Prostate gland (tissue), 2 donors: ENCODE data around the gene PLEKHO1. TPM values are rescaled to one million over a fixed set of nuclear protein-coding genes. Genes with fewer than 3 reads are reported as not detected.
"Not testable (repeated sequence)": the region's sequence is repeated elsewhere in the genome, so short reads cannot be mapped to it uniquely, and the experiment has no call there.

Experiments used
- DNase-seq: peaks from one replicate; pipeline ENCODE4 v3.0.0-alpha.2; 2019; ENCODE audit warnings: low spot score
- H3K27ac ChIP-seq, 2 donors: fragments of 200-600 bp; sonication (generic); 2 replicates each; pipeline ENCODE4 v1.5.1; 2017 to 2019
- H3K27me3 ChIP-seq: fragments of 200-600 bp; sonication (generic); replicated peaks from 2 replicates; pipeline ENCODE4 v1.5.1; 2019; ENCODE audit not compliant: insufficient read depth
- H3K36me3 ChIP-seq, 2 donors: fragments of 200-600 bp; sonication (generic); 1 replicate in 1 of 2; 2 replicates in 1 of 2; pipeline versions ENCODE4 v1.5.1 to v1.8.1; 2017 to 2019
- H3K4me1 ChIP-seq: fragments of 200-600 bp; sonication (generic); replicated peaks from 2 replicates; pipeline ENCODE4 v1.5.1; 2019
- H3K4me3 ChIP-seq, 2 donors: fragments of 200-600 bp; sonication (generic); 2 replicates each; pipeline ENCODE4 v1.5.1; 2017 to 2019
- H3K9me3 ChIP-seq: fragments of 200-600 bp; sonication (generic); 2 replicates; pipeline ENCODE4 v1.5.1; 2017
- POLR2A ChIP-seq: fragments of 450-650 bp; IDR thresholded peaks from one replicate; pipeline ENCODE4 v1.6.1; 2016; ENCODE audit warnings: antibody characterized with exemption, mild to moderate bottlenecking
- POLR2AphosphoS5 ChIP-seq: sonication (generic); formaldehyde crosslinking; IDR thresholded peaks from one replicate; pipeline ENCODE4 v1.6.1; 2017; ENCODE audit warnings: antibody characterized with exemption
- WGBS: methylation state at CpG from one replicate; pipeline ENCODE4 v1.1.5; 2018; 5-methylcytosine and 5-hydroxymethylcytosine counted together
- intact Hi-C: fragments of 100-400 bp; cut with DNase I; formaldehyde crosslinking; loops from one replicate; pipeline ENCODE4 v1.14.2; 2022
- total RNA-seq, 2 donors: library from RNA; depleted of rRNA; stranded (reverse); fragments of >200 nt; gene quantifications; one replicate each; pipeline ENCODE4 v1.1.0, GENCODE V29; 2016
- TF ChIP-seq, protein P1 (sequence below), 4 experiments: fragments of 200-600 bp in 2 of 4; fragments of 450-650 bp in 2 of 4; sonication (generic) in 2 of 4; IDR thresholded peaks; 1 replicate in 3 of 4; 2 replicates in 1 of 4; pipeline ENCODE4 v1.5.1; 2016 to 2019; ENCODE audit warnings: antibody characterized with exemption in 4 of 4, mild to moderate bottlenecking in 2 of 4, moderate library complexity in 2 of 4

PLEKHO1 gene
- total RNA-seq, 2 donors from 2014 or later: 33.1 to 75.0 TPM

DNA sequence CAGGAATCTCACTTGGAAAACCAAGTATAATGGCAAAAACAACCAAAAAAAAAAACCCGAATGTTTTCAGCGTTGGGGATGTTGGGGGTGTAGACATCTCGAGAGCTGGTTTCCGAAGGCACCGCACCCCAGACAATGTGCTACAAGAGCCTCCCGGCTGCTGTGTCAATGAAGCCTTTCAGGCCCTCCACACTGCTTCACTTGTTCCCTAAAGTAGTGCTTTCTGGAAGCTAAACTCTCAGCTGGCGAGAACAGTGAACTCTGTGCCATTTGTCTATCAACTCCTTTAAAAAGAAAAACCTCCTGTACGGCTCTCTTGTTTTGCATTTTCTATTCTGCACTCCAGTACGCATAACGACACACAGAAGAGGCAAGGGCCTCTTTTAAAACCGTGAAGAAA, 32.5 kb downstream of the PLEKHO1 start:
- no peaks in the 10 kb centered on the region for H3K4me1 ChIP-seq
- no peak for TF ChIP-seq POLR2AphosphoS5
- no peak for TF ChIP-seq POLR2A
- TF ChIP-seq, protein P1, sequence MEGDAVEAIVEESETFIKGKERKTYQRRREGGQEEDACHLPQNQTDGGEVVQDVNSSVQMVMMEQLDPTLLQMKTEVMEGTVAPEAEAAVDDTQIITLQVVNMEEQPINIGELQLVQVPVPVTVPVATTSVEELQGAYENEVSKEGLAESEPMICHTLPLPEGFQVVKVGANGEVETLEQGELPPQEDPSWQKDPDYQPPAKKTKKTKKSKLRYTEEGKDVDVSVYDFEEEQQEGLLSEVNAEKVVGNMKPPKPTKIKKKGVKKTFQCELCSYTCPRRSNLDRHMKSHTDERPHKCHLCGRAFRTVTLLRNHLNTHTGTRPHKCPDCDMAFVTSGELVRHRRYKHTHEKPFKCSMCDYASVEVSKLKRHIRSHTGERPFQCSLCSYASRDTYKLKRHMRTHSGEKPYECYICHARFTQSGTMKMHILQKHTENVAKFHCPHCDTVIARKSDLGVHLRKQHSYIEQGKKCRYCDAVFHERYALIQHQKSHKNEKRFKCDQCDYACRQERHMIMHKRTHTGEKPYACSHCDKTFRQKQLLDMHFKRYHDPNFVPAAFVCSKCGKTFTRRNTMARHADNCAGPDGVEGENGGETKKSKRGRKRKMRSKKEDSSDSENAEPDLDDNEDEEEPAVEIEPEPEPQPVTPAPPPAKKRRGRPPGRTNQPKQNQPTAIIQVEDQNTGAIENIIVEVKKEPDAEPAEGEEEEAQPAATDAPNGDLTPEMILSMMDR (IDR thresholded peaks at IDR 0.05): no peak
- H3K36me3 ChIP-seq: no peaks in the 10 kb centered on the region
- H3K4me3 ChIP-seq: no peak overlapping the region
- H3K27me3 ChIP-seq: no peaks in the 10 kb centered on the region
- intact Hi-C loops: no loop called here
- no peaks in the 10 kb centered on the region for H3K9me3 ChIP-seq
- DNase-seq: no peak
- no peak overlapping the region for H3K27ac ChIP-seq
- WGBS: 82% methylated on average over 11 of the region's 11 CpGs

DNA sequence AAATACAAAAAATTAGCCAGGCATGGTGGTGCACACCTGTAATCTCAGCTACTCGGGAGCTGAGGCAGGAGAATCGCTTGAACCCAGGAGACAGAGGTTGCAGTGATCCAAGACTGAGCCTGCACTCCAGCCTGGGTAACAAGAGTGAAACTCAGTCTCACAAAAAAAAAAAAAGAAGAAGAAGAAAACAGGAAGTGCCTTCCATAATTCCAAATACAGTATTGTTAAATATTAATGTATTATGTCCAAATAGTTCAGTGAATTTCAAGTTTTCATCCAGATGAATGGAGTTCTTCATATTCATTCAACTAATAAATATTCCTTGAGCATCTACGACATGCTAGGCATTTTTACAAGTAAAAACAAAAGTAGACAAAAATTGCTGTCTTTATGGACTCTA, 33.3 kb downstream of the PLEKHO1 start:
- intact Hi-C loops: no loop called here
- 88% methylated on average over 3 of the region's 3 CpGs for WGBS
- no peak overlapping the region for H3K27ac ChIP-seq

DNA sequence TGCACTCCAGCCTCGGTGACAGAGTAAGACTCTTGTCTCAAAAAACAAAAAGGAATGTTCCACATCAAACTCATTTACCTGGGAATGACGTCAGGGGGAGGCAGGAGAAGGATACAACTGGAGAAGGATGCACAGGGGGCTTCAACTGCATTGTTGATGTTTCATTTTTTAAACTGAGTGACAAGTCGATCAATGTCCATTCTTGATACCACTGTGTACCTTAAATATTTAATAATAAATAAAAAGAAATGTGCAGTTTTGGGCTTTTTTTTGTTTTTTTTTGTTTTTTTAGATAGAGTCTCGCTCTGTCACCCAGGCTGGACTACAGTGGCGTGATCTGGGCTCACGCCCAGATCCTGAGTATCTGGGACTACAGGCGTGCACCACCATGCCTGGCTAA, 35.8 kb downstream of the PLEKHO1 start:
- 84% methylated on average over 7 of the region's 7 CpGs for WGBS
- intact Hi-C loops: no loop called here
- Histone ChIP-seq H3K27me3 (no peaks in the 10 kb centered on the region), H3K9me3 (no peaks in the 10 kb centered on the region), H3K4me1 (no peaks in the 10 kb centered on the region), H3K36me3 (no peaks in the 10 kb centered on the region), H3K27ac (no peak overlapping the region), H3K4me3 (no peak overlapping the region)
- TF ChIP-seq POLR2AphosphoS5 (no peak), POLR2A (no peak)
- TF ChIP-seq, protein P1 (IDR thresholded peaks at IDR 0.05): no peak
- no peak for DNase-seq

More for the DNA sequence above, 33.3 kb downstream of the PLEKHO1 start:
- no peaks in the 10 kb centered on the region for H3K9me3 ChIP-seq
- no peaks in the 10 kb centered on the region for H3K36me3 ChIP-seq
- no peaks in the 10 kb centered on the region for H3K4me1 ChIP-seq
- DNase-seq: no peak
- TF ChIP-seq POLR2A: no peak
- TF ChIP-seq, protein P1 (IDR thresholded peaks at IDR 0.05): no peak
- no peak for TF ChIP-seq POLR2AphosphoS5
- no peaks in the 10 kb centered on the region for H3K27me3 ChIP-seq
- no peak overlapping the region for H3K4me3 ChIP-seq

DNA sequence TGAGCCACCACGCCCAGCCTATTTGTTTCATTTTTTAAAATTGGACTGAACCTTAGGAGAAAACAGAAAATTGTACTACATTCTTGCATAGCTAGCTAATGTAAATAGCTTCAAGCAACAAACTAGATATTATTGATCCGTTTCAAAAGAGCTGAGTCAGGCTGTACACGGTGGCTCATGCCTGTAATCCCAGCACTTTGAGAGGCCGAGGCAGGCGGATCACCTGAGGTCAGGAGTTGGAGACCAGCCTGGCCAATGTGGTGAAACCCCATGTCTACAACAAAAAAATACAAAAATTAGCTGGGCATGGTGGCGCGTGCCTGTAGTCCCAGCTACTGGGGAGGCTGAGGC, 36.7 kb downstream of the PLEKHO1 start:
- H3K4me3 ChIP-seq, H3K27ac ChIP-seq, H3K27me3 ChIP-seq, intact Hi-C loops, H3K9me3 ChIP-seq, DNase-seq, H3K36me3 ChIP-seq, H3K4me1 ChIP-seq: not testable (repeated sequence)
- 79% methylated on average over 7 of the region's 7 CpGs for WGBS

DNA sequence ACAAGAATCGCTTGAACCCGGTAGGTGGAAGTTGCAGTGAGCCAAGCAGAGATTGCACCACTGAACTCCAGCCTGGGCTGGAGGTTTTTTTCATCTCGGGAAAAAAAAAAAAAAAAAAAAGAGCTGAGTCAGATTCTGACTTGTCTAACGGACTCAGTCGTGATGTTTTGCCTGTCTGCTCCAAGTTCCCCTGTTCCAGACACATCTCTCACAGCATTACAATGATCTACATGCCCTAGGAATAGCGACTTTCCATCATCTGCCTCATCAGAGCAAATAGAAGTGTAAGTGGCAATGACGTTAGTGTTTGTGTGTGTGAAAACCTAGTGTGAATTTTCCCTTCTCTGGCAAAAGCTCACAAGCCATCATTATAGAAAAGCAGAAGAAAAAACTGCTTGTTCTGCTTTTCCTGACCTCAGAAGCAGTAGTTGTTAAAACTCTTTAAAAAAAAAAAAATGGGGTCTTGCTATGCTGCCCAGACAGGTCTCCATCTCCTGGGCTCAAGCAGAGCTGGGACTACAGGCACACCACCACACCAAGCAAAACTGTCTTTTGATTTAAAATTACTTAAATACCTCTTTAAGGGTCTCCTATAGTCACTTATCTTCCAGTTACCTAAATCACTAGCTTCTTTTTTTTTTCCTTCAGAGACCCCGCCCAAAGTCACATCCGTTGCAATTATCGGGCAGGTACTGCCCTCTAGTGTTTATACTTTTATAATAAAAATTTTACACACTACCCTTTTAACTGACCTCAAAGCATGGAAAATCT, 37.3 kb downstream of the PLEKHO1 start:
- 37% methylated on average over 10 of the region's 10 CpGs for WGBS
- DNase-seq: no peak
- H3K27ac ChIP-seq: no peak overlapping the region
- H3K4me1 ChIP-seq: no peaks in the 10 kb centered on the region
- no peak for TF ChIP-seq POLR2A
- TF ChIP-seq, protein P1 (IDR thresholded peaks at IDR 0.05): peak in 3 of 4 experiments; percentile 35 to 56 (median 36)
- H3K36me3 ChIP-seq: no peaks in the 10 kb centered on the region
- intact Hi-C loops: no loop called here
- H3K4me3 ChIP-seq: no peak overlapping the region
- H3K9me3 ChIP-seq: no peaks in the 10 kb centered on the region
- no peaks in the 10 kb centered on the region for H3K27me3 ChIP-seq
